HG03060 (cell line): ENCODE data around the gene DNAJB11.
"Not testable (repeated sequence)": the region's sequence is repeated elsewhere in the genome, so short reads cannot be mapped to it uniquely, and the experiment has no call there.

ENCODE experiments used
- ATAC-seq: cut with Tn5 transposase; IDR thresholded peaks from one replicate; pipeline ENCODE4 v1.9.1; 2021; ENCODE audit warnings: low read depth, moderate number of reproducible peaks; ENCODE audit not compliant: unreplicated experiment

The DNAJB11 gene

GRCh38 chr3:186616299-186616617, 45.7 kb downstream of the DNAJB11 start:
- ATAC-seq: no peak

DNA sequence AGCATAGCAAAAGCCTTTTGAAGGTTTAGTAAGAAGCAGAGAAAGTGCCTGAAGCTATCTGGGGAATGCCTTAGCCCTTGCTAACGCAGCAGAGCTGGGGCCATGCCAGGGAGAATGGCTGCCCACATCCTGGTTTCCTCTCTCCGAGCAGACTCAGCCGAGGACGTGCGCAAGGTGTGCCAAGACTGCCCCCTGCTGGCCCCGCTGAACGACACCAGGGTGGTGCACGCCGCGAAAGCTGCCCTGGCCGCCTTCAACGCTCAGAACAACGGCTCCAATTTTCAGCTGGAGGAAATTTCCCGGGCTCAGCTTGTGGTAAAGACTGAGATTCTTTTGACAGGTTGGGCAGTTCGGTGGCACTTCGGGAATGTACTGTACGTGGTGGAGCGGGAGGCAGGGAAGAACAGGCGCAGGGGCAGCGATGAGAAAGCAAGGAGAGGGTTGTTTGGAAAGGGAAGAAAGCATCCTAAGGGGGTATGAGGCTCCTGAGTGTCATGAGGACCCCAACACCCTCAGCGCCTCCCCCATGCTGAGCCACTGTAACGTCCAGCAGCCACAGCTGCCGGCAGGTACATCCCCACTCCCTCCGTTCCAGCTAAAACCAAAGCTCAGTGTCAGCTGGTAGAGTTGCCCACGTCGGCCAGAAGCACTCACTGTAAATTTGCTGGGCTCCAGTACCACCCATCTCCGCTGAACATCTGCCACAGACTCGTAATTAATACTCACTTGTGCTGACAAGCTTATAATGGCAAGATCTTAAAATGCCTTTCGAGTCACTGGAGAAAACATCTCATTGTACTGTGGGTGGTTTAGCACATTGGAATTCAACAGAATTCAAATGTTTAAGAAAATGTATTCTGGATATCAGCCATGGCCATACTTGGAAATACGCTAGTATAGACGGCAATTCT, 46.8 kb downstream of the DNAJB11 start:
- peak; percentile 53 for ATAC-seq

- no peak for ATAC-seq
These were observed 47.9 kb downstream of the DNAJB11 start for GRCh38 chr3:186618318-186618938.

GRCh38 chr3:186619787-186620212, 49.3 kb downstream of the DNAJB11 start:
- ATAC-seq: no peak

DNA sequence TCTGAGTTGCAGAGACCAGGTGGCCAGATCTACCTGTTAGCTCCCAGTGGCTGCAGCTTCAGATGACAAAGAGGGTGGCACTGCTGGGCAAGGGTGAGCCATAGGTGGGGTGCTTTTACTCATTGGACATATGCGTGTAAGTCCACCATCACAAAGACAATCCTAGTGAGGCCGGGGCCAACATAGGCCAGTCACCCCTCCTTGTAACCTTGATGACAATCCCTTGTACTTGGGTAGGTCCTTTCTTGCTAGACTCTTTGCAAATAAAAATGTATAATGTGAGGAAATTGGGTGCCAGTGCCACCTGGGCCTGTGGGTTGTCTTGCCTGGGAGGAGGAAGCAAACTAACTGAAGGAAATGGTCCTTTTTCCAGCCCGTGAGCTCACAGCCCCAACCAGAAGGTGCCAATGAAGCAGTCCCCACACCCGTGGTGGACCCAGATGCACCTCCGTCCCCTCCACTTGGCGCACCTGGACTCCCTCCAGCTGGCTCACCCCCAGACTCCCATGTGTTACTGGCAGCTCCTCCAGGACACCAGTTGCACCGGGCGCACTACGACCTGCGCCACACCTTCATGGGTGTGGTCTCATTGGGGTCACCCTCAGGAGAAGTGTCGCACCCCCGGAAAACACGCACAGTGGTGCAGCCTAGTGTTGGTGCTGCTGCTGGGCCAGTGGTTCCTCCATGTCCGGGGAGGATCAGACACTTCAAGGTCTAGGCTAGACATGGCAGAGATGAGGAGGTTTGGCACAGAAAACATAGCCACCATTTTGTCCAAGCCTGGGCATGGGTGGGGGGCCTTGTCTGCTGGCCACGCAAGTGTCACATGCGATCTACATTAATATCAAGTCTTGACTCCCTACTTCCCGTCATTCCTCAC, 49.9 kb downstream of the DNAJB11 start:
- no peak for ATAC-seq

DNA sequence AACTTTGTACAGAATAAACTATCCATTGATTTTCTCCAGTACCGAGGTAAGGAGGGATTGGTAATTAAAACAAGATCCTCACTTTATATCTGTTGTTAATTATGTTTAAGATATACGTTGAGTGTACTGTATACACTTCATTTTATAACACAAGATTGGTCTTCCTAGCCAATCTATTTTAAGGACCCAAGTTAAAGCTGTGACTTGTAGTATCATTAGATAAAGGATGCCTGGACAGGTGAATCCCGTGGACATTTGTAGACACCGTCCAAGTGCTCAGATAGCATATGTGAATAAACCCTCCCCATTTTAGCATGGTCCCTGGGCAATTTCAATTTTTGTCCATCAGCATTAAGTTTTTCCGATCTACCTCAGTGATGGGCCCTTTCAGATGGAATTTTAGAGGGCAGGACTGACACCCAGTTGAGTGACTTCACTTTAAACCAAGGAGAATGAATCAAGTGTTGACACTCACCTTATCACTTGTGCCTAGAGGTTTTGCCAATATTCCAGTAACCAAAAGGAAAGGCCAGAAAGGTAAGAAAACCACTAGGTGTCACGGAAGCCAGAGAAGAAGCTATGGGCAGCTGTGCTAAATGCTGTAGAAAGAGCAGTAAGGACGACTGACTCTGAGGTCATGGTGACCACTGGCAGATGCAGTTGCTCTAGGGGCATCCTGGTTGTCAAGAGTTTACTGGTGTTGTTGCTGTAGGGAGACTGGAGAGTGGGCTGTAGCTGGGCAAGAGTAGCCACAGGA, 51.6 kb downstream of the DNAJB11 start:
- no peak for ATAC-seq

DNA sequence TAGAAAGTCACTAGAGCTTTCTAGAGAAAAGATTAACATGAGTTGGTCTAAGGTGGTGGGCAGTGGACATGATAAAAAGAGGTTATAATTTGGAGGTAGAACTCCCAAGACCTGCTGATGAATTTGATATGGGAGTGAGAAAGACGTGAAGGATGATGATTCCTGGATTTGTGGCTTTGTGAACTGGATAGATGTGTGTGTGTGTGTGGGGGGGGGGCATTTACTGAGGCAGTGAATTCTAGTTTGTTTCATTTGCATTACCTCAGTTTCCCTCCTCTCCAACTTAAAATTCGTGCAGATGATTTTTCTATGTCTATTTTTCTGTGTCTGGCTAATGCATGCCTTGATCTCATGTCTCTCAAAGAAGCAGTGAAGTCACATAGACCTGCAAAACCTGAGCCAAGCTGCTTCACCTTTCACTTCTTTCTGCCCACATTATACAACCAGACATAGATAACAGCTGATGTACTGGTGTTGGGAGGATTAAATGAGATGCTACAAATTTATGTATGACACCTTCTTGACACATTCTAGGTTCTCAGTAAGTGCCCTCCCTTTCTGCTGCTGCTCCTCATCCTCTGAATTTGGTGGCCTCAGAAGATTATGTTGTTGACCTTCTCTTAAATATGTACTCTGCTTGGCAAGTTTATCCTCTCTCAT, 52.3 kb downstream of the DNAJB11 start:
- ATAC-seq: no peak

DNA sequence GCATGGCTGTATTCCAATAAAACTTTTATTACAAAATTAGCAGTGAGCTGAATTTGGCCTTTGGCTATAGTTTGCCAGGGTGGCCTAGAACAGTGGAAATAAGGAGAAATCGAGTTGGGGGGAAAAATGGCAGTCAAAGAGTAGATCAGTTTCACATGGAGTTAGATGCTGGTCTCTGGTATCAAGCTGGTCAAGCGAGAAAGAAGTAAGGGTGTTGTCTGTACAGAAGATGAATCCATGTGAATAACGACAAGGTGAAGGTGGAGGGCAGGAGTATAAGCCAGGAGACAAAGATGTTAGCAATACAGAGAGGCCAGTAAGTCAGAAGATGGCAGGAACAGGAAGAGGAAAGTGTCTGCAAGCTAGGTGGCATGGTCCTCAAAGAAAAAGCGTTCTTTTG, 54.1 kb downstream of the DNAJB11 start:
- no peak for ATAC-seq

- ATAC-seq: no peak
These were observed 55.1 kb downstream of the DNAJB11 start for GRCh38 chr3:186625600-186626042.

DNA sequence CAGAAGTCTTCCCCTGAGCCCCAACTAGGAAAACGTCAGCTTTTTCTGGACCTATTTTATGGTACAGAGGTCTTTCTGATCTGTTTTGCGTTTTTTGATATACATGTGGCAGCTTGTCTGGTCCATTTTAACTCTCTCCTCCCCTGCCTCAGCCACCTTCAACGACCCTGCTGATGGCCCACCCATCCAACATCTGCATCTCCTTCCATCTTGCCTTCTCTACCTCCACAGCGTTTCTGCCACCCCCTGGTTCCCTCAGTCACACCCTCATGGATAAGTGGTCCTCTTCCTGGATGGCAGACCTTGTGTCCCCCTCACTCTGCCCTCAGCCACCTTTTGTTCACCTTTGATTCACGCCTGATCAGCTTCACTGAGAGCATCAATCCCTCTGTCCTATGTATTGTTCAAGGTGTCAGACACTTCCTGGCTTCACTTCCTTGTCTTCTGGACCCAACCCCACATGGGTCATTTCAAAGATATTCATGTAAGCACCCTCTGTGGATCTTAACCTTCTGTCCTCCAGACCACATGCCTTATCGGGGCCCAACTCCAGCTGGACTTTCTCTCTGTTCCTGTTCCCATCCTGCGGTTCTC, 55.8 kb downstream of the DNAJB11 start:
- no peak for ATAC-seq

DNA sequence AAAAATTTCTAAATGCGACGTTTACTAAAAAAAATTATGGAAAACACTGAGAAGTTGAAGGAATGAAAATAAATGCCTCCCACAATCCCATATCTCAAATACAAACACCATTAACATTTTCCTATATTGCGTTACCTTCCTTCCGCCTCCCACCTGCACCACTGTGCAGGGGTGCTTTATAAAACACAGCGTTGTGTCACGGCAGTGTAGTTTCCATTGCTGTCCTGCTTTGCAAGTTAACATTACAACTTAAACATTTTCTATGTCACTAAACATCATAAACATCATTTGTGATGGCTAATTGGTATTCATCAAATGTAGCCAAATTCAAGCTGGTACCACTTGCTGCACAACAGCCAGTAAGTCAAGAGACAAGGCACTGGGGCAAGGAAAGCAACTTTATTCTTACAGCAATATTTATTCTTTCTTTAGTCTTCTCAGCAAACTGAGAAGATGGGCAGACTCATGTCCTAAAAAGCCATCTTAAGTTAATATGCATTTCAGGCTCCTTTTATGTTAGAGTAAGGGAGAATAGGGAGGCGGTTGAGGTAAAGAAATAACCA, 57.4 kb downstream of the DNAJB11 start:
- ATAC-seq: no peak

DNA sequence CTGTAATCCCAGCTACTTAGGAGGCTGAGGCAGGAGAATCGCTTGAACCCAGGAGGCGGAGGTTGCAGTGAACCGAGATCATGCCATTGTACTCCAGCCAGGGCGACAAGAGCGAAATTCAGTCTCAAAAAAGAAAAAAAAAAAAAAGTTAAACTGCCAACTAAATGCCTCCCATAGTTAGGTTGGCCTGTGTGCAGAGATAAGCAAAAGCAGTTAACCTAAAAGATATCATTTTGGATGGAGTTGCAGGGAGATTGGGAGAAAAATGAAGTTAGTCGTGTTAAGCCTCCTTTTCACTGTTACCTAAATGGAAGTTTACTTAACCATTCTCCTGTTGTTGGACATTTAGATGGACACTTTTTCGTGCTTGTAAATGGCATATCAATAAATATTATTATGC, 58.2 kb downstream of the DNAJB11 start:
- no peak for ATAC-seq

GRCh38 chr3:186630950-186631641, 60.6 kb downstream of the DNAJB11 start:
- no peak for ATAC-seq

DNA sequence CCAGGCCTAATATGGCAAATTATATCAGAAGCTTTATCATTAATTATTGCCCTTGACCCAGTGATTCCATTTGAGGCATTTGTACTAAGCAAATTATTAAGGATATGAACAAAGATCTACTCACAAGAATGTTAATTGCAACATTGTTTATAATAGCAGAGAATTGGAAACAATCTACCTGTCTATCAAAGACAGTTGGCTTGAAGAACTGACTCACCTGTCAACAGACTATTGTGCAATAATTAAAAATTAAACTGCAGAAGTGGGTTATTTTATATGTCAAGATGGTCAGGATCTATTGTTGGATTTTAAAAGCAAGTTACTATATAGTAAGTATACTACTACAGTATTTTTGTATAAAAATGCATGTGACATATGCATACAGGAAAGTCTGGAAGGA, 63.0 kb downstream of the DNAJB11 start:
- no peak for ATAC-seq

DNA sequence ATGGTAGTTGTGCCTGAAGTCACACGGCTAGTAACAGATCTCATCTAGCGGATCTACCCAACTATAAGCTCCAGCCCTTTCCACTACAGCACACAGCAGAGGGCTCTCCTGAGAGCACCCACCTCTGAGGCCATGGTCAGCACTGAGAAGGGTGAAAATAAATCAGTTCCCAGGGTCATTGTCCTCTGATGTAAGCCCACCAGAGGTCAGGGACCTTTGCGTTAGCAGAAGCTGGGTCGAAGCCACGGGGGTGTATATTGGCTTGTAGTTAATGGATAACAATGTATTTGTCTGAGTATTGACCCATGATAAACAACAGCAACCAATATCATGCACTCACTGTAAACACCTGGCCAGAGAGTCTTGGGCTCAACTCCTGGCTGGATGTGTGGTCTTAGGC, 63.7 kb downstream of the DNAJB11 start:
- ATAC-seq: not testable (repeated sequence)
